Astrocyte (in vitro differentiated cells and primary cell): ENCODE data around the gene TOM1L2. TPM values are rescaled to one million over a fixed set of nuclear protein-coding genes. Genes with fewer than 3 reads are reported as not detected.

Source experiments
- DNase-seq: peaks from one replicate; pipeline ENCODE4 v3.0.0-alpha.2; 2010; ENCODE audit warnings: low read depth
- FAIRE-seq: peaks from 2 replicates; lab custom pipeline; 2011; peaks lifted over from hg19 to GRCh38; lab: Jason Lieb, UNC
- H2AFZ ChIP-seq: 2 replicates; pipeline ENCODE4 v1.6.0; 2012; ENCODE audit warnings: low read depth, low read length, inconsistent platforms
- H3K27ac ChIP-seq: 2 replicates; pipeline ENCODE4 v1.5.1; 2011; ENCODE audit warnings: low read depth, low read length, inconsistent platforms
- H3K27me3 ChIP-seq: 2 replicates; pipeline ENCODE4 v1.6.0; 2011; ENCODE audit warnings: low read length, inconsistent platforms; ENCODE audit not compliant: insufficient read depth
- H3K36me3 ChIP-seq: 2 replicates; pipeline ENCODE4 v1.5.1; 2011; ENCODE audit warnings: low read length, inconsistent platforms; ENCODE audit not compliant: insufficient read depth
- H3K4me1 ChIP-seq: 2 replicates; pipeline ENCODE4 v1.5.1; 2011; ENCODE audit warnings: low read length, inconsistent platforms; ENCODE audit not compliant: insufficient read depth
- H3K4me2 ChIP-seq: 2 replicates; pipeline ENCODE4 v1.6.0; 2012; ENCODE audit warnings: low read length, inconsistent platforms
- H3K4me3 ChIP-seq: 2 replicates; pipeline ENCODE4 v1.5.1; 2011; ENCODE audit warnings: low read depth, mild to moderate bottlenecking, low read length, inconsistent platforms; ENCODE audit not compliant: insufficient read depth
- H3K79me2 ChIP-seq: 2 replicates; pipeline ENCODE4 v1.6.0; 2012; ENCODE audit warnings: mild to moderate bottlenecking, low read length, inconsistent platforms; ENCODE audit not compliant: insufficient read depth
- H3K9ac ChIP-seq: 2 replicates; pipeline ENCODE4 v1.6.0; 2012; ENCODE audit warnings: mild to moderate bottlenecking, low read length, inconsistent platforms
- H3K9me3 ChIP-seq: 2 replicates; pipeline ENCODE4 v1.5.1; 2012; ENCODE audit warnings: low read depth, mild to moderate bottlenecking, low read length, inconsistent platforms; ENCODE audit not compliant: insufficient read depth
- H4K20me1 ChIP-seq: 2 replicates; pipeline ENCODE4 v1.6.0; 2012; ENCODE audit warnings: low read length, inconsistent platforms; ENCODE audit not compliant: insufficient read depth
- H3K27ac Mint-ChIP-seq: one replicate; pipeline ENCODE4 v1.8.0; 2021; ENCODE audit warnings: mild to moderate bottlenecking, mixed read lengths; ENCODE audit not compliant: unreplicated experiment
- H3K27me3 Mint-ChIP-seq: one replicate; pipeline ENCODE4 v1.8.0; 2021; ENCODE audit warnings: low read depth, mixed read lengths; ENCODE audit not compliant: unreplicated experiment
- H3K36me3 Mint-ChIP-seq: one replicate; pipeline ENCODE4 v1.8.0; 2021; ENCODE audit warnings: low read depth, mixed read lengths; ENCODE audit not compliant: unreplicated experiment
- H3K4me1 Mint-ChIP-seq: one replicate; pipeline ENCODE4 v1.8.0; 2021; ENCODE audit warnings: low read depth, mixed read lengths; ENCODE audit not compliant: unreplicated experiment
- H3K4me3 Mint-ChIP-seq: one replicate; pipeline ENCODE4 v1.8.0; 2021; ENCODE audit warnings: mild to moderate bottlenecking, moderate library complexity, mixed read lengths; ENCODE audit not compliant: unreplicated experiment
- H3K9me3 Mint-ChIP-seq: one replicate; pipeline ENCODE4 v1.8.0; 2021; ENCODE audit warnings: mild to moderate bottlenecking, mixed read lengths; ENCODE audit not compliant: unreplicated experiment
- CTCF ChIP-seq: IDR thresholded peaks from 2 replicates; pipeline ENCODE4 v1.5.1; 2011; ENCODE audit warnings: low read depth, mild to moderate bottlenecking, inconsistent platforms, low read length, moderate library complexity; ENCODE audit not compliant: insufficient read depth
- EZH2 ChIP-seq: IDR thresholded peaks from 2 replicates; pipeline ENCODE4 v1.6.1; 2012; ENCODE audit warnings: mild to moderate bottlenecking, low read length, inconsistent platforms; ENCODE audit not compliant: insufficient read depth
- total RNA-seq: library from RNA; stranded (reverse); gene quantifications from 2 replicates; pipeline ENCODE4 v1.2.1, GENCODE V29; 2021

TOM1L2 gene
- total RNA-seq, 1 donor from 2014 or later, result 54.4 TPM

GRCh38 chr17:17844079-17844478 lies 128.1 kb downstream of the TOM1L2 start:
- peaks cover 9% of the 10 kb centered on the region for H3K4me1 Mint-ChIP-seq
- Histone ChIP-seq H3K27me3 (no peaks in the 10 kb centered on the region), H3K36me3 (no peaks in the 10 kb centered on the region), H3K27ac (no peak overlapping the region), H3K9ac (no peak overlapping the region), H2AFZ (no peak overlapping the region), H3K9me3 (no peaks in the 10 kb centered on the region), H3K4me3 (no peak overlapping the region), H3K4me1 (peaks cover 19% of the 10 kb centered on the region), H3K79me2 (no peaks in the 10 kb centered on the region), H3K4me2 (no peak overlapping the region), H4K20me1 (no peaks in the 10 kb centered on the region)
- no peak overlapping the region for H3K4me3 Mint-ChIP-seq
- peaks cover 2% of the 10 kb centered on the region for H3K36me3 Mint-ChIP-seq
- H3K9me3 Mint-ChIP-seq, result no peaks in the 10 kb centered on the region
- FAIRE-seq, result no peak
- H3K27me3 Mint-ChIP-seq, result no peaks in the 10 kb centered on the region
- no peak overlapping the region for H3K27ac Mint-ChIP-seq
- no peak for TF ChIP-seq EZH2
- no peak for TF ChIP-seq CTCF
- no peak for DNase-seq

GRCh38 chr17:17843096-17843495 lies 129.1 kb downstream of the TOM1L2 start:
- DNase-seq, result no peak
- Histone ChIP-seq H3K4me3 (no peak overlapping the region), H3K4me1 (peaks cover 23% of the 10 kb centered on the region), H3K27me3 (no peaks in the 10 kb centered on the region), H3K4me2 (no peak overlapping the region), H3K9me3 (no peaks in the 10 kb centered on the region), H3K27ac (no peak overlapping the region), H4K20me1 (no peaks in the 10 kb centered on the region), H3K79me2 (no peaks in the 10 kb centered on the region), H3K9ac (no peak overlapping the region), H2AFZ (no peak overlapping the region), H3K36me3 (no peaks in the 10 kb centered on the region)
- Mint-ChIP-seq H3K4me1 (peaks cover 17% of the 10 kb centered on the region), H3K9me3 (no peaks in the 10 kb centered on the region), H3K27ac (no peak overlapping the region), H3K4me3 (no peak overlapping the region), H3K36me3 (peaks cover 2% of the 10 kb centered on the region), H3K27me3 (no peaks in the 10 kb centered on the region)
- no peak for FAIRE-seq
- TF ChIP-seq EZH2 (no peak), CTCF (no peak)

GRCh38 chr17:17842111-17842876 lies 129.9 kb downstream of the TOM1L2 start:
- Histone ChIP-seq H3K4me2 (no peak overlapping the region), H3K4me3 (no peak overlapping the region), H4K20me1 (no peaks in the 10 kb centered on the region), H3K27me3 (no peaks in the 10 kb centered on the region), H3K4me1 (peaks cover 31% of the 10 kb centered on the region), H2AFZ (no peak overlapping the region), H3K79me2 (no peaks in the 10 kb centered on the region), H3K36me3 (no peaks in the 10 kb centered on the region), H3K9me3 (no peaks in the 10 kb centered on the region), H3K9ac (no peak overlapping the region), H3K27ac (no peak overlapping the region)
- no peak for FAIRE-seq
- DNase-seq, result no peak
- Mint-ChIP-seq H3K4me3 (no peak overlapping the region), H3K36me3 (peaks cover 2% of the 10 kb centered on the region), H3K27ac (no peak overlapping the region), H3K9me3 (no peaks in the 10 kb centered on the region), H3K4me1 (peaks cover 24% of the 10 kb centered on the region), H3K27me3 (no peaks in the 10 kb centered on the region)
- TF ChIP-seq EZH2 (no peak), CTCF (no peak)
